GM18907 (cell line): Measurements from ENCODE around the gene MTFMT.

Experiments used
- ATAC-seq: cut with Tn5 transposase; IDR thresholded peaks from one replicate; pipeline ENCODE4 v1.9.1; 2021; ENCODE audit warnings: mild to moderate bottlenecking, moderate library complexity; ENCODE audit not compliant: unreplicated experiment

Gene MTFMT

GRCh38 chr15:64989416-64990167 is 39.8 kb downstream of the MTFMT start, which contains the start of gene SPG21:
SPG21 (minus strand) TSS chr15:64989914; CDS start chr15:64983569, 6,345 bp downstream.
- ATAC-seq, result peak; percentile 94

- ATAC-seq, result no peak
These were observed 42.3 kb downstream of the MTFMT start for GRCh38 chr15:64987136-64987535.

DNA sequence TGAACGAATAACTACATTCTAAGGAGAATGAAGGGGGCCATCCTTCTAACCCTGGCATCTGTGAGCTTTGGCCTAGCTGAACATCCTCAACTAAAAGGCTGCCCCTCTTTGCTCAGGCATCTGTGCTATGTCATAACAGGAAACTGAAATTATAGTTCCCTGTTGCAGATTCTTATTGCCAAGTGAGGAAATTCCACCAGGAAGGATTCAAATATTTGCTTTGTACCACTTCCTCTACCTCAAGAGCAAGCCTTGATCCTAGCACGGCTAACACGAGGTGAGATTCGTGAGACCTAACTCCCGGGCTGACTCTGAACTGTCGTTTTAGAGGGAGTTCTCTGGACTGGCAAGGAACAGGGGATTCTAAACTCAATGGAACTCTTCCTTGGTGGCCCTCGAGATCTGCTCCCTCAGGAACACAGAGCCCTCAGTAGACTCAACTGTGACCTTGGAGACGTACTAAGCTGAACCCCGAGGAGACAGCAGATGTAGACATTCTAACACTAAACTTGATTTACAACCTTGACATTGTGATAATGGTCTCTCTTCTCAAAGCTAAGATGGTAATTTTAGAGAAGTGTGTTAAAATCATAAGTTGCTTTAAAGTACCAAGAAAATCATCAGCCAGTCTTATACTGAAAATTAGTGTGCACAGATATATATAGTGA is 43.9 kb downstream of the MTFMT start:
- ATAC-seq, result no peak

- ATAC-seq, result no peak
These were observed 47.0 kb downstream of the MTFMT start for GRCh38 chr15:64982472-64982871.

DNA sequence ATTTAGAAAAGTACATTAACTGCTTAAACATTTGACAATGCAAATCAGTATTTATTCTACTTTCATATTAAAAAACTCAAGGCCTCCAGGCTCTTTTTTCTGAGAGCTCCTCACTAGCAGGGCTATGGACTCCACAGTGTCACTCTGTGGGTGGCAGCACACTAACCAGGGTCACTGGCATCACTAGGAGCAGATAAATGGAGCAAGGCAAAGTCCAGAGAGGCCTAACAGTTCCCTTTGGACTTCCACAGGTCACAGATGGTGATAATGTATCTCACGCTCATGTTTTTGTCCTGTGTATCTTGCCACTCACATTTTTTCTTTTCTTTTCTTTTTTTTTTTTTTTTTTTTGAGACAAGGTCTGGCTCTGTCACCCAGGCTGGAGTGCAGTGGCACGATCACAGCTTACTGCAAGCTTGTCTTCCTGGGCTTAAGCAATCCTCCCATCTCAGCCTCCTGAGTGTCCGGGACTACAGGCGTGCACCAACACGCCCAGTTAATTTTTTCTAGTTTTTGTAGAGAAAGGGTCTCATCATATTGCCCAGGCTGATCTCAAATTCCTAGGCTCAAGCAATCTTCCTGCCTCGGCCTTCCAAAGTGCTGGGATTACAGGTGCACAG is 47.5 kb downstream of the MTFMT start:
- no peak for ATAC-seq

GRCh38 chr15:64979252-64979710 is 50.2 kb downstream of the MTFMT start:
- ATAC-seq, result no peak

DNA sequence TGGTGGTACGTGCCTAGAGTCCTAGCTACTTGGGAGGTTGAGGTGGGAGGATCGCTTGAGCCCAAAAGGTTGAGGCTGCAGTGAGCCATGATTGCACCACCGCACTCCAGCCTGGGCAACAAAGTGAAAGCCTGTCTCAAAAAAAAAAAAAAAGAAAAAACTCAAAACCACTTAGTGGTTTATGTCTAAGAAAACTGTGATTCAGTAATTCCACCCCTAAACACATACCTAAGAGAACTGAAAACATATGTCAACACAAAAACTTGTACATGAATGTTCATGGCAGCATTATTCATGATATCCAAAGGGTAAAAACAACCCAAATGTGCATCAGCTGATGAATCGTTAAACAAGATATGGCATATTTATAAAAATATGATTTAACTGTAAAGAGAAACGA is 54.0 kb downstream of the MTFMT start:
- ATAC-seq, result no peak

DNA sequence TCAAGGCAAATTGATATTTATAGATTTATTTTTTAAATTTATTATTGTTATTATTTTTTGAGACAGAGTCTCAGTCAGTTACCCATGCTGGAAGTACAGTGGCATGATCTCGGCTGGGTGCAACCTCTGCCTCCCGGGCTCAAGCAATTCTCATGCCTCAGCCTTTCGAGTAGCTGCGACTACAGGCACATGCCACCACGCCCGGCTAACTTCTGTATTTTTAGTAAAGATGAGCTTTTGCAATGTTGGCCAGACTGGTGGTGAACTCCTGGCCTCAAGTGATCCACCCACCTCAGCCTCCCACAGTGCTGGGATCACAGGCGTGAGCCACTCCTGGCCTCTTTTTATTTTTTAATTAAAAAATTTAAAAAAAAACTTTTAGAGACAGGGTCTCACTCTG is 58.7 kb downstream of the MTFMT start:
- ATAC-seq, result no peak

GRCh38 chr15:64969401-64969800 is 60.0 kb downstream of the MTFMT start:
- no peak for ATAC-seq

- no peak for ATAC-seq
These were observed 68.4 kb downstream of the MTFMT start for GRCh38 chr15:64961013-64961412.

DNA sequence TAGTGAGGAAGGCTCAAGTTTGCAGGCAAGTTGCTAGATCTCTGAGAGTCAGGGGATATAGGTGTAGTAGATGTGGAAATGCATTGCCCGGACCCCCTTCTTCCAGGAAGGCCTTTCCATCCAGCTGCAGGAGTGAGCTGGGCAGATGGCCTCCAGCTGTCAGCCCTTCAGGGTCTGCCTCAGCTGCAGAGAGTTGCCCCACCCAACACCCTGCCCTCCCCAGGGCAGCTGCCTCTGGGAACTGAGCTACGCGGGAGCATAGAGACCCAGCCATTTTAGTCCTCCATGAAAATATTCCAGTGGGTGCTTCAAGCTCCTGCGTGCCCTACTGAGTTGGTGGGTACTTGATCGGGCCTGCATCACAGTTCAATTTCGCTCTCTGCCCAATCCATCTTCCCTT is 69.3 kb downstream of the MTFMT start:
- no peak for ATAC-seq

DNA sequence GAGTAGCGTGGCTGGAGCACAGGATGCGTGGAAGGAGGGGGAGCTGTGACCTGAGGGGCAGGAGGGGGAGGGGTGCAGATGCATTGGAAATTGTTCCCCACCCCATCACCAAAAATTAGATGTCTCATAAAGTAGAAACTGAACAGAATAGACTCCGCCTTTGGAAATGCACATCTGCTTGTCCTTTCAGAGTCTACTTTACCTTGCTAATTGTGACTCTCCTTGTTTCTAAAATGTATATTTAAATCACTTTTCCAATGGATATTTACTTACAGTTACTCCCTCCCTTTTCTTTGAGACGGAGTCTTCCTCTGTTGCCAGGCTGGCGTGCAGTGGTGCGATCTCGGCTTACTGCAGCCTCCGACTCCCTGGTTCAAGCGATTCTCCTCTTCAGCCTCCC is 70.3 kb downstream of the MTFMT start:
- no peak for ATAC-seq

DNA sequence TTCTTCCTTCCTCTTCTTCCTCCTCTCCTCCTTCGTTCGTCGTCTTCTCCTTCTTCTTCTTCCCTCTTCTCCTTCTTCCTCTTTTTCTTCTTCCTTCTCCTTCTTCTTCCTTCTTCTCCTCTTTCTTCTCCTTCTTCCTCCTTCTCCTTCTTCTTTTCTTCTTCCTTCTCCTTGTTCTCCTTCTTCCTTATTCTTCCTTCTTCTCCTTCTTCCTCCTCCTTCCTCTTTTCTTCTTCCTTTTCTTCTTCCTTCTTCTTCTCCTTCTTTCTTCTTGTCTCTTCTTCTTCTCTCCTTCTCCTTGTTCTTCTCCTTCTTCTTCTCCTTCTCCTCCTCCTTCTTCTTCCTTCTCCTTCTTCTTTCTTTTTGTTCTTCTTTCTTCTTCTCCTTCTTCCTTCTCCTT is 75.0 kb downstream of the MTFMT start:
- no peak for ATAC-seq

GRCh38 chr15:64951777-64952418 is 77.5 kb downstream of the MTFMT start:
- ATAC-seq, result no peak
